ENCODE measurements around the gene UGT1A1. TPM values are rescaled to one million over a fixed set of nuclear protein-coding genes. Genes with fewer than 3 reads are reported as not detected.

Gene UGT1A1
- total and polyA plus RNA-seq, 2 donors (not counting 1 experiment from before 2014, with no cell fraction given): not detected

- intact Hi-C loops (cut with micrococcal nuclease): no loop called here
- WGBS (ENCODE audit: insufficient coverage): 93% methylated on average over 13 of the region's 13 CpGs
- H3K4me1 Mint-ChIP-seq: no peaks in the 10 kb centered on the region
- Histone ChIP-seq H4K20me1 (ENCODE audit: control insufficient read depth, insufficient read depth, low read length, poor library complexity, severe bottlenecking) (no peaks in the 10 kb centered on the region), H3K4me3 (ENCODE audit: control extremely low read depth in 1 of 5, extremely low read depth in 1 of 5, insufficient read depth in 1 of 5, low read depth in 2 of 5, low read length in 4 of 5) (no peak overlapping the region), H3K9ac (ENCODE audit: low read length) (no peak overlapping the region), H3K36me3 (replicated peaks in 1 of 2; ENCODE audit: control extremely low read depth in 1 of 2, control insufficient read depth in 1 of 2, extremely low read depth in 1 of 2, insufficient read depth in 2 of 2, low read length in 1 of 2) (no peaks in the 10 kb centered on the region), H3K9me3 (ENCODE audit: control extremely low read depth in 1 of 3, control insufficient read depth in 2 of 3, insufficient read depth in 1 of 3, low read length in 2 of 3) (peaks cover 0 to 3% (median 0%) of the 10 kb centered on the region in 3 donors), H3K4me1 (ENCODE audit: control insufficient read depth in 2 of 2, insufficient read depth in 2 of 2, low read length in 2 of 2) (no peaks in the 10 kb centered on the region), H3K4me2 (replicated peaks; ENCODE audit: low read depth, low read length, poor library complexity, severe bottlenecking) (no peak overlapping the region), H3K27me3 (replicated peaks in 1 of 4; ENCODE audit: control extremely low read depth in 1 of 4, control insufficient read depth in 3 of 4, insufficient read depth in 4 of 4, low read length in 3 of 4) (no peaks in the 10 kb centered on the region), H3K79me2 (ENCODE audit: control insufficient read depth, insufficient read depth, low read length) (no peaks in the 10 kb centered on the region), H3K27ac (ENCODE audit: low read length in 2 of 2) (no peak overlapping the region), H2AFZ (ENCODE audit: insufficient read depth, low read depth, low read length, poor library complexity, severe bottlenecking) (no peak overlapping the region)
- peaks cover 2% of the 10 kb centered on the region for H3K9me3 Mint-ChIP-seq (ENCODE audit: insufficient read depth)
- ATAC-seq (ENCODE audit: low read depth) (no peak), DNase-seq (no peak)
- no peak overlapping the region for H3K27ac Mint-ChIP-seq
- H3K4me3 Mint-ChIP-seq: no peak overlapping the region
- ChIA-PET POLR2A (no interaction called here), CTCF (no interaction called here)
- TF ChIP-seq EZH2 (IDR thresholded peaks at IDR 0.05; ENCODE audit: borderline replicate concordance, insufficient read depth, low read depth, low read length, poor library complexity, severe bottlenecking) (no peak), CTCF (IDR thresholded peaks at IDR 0.05) (no peak)
- H3K27me3 Mint-ChIP-seq: peaks cover 3% of the 10 kb centered on the region
These were observed 35.7 kb downstream of the UGT1A1 start for GRCh38 chr2:233795735-233796171.

GRCh38 chr2:233796254-233796653, 36.2 kb downstream of the UGT1A1 start:
- no peak overlapping the region for H2AFZ ChIP-seq (ENCODE audit: insufficient read depth, low read depth, low read length, poor library complexity, severe bottlenecking)
- intact Hi-C loops (cut with micrococcal nuclease): no loop called here
- H3K27ac Mint-ChIP-seq: no peak overlapping the region
- H3K4me2 ChIP-seq (replicated peaks; ENCODE audit: low read depth, low read length, poor library complexity, severe bottlenecking): no peak overlapping the region
- no peaks in the 10 kb centered on the region for H3K4me1 ChIP-seq (ENCODE audit: control insufficient read depth in 2 of 2, insufficient read depth in 2 of 2, low read length in 2 of 2)
- no peak overlapping the region for H3K4me3 Mint-ChIP-seq
- H4K20me1 ChIP-seq (ENCODE audit: control insufficient read depth, insufficient read depth, low read length, poor library complexity, severe bottlenecking): no peaks in the 10 kb centered on the region
- ATAC-seq (ENCODE audit: low read depth) (no peak), DNase-seq (no peak)
- H3K36me3 ChIP-seq (replicated peaks in 1 of 2; ENCODE audit: control extremely low read depth in 1 of 2, control insufficient read depth in 1 of 2, extremely low read depth in 1 of 2, insufficient read depth in 2 of 2, low read length in 1 of 2): no peaks in the 10 kb centered on the region
- no peak overlapping the region for H3K4me3 ChIP-seq (ENCODE audit: control extremely low read depth in 1 of 5, extremely low read depth in 1 of 5, insufficient read depth in 1 of 5, low read depth in 2 of 5, low read length in 4 of 5)
- CTCF ChIA-PET: no interaction called here
- no peaks in the 10 kb centered on the region for H3K27me3 ChIP-seq (replicated peaks in 1 of 4; ENCODE audit: control extremely low read depth in 1 of 4, control insufficient read depth in 3 of 4, insufficient read depth in 4 of 4, low read length in 3 of 4)
- no peak for TF ChIP-seq EZH2 (IDR thresholded peaks at IDR 0.05; ENCODE audit: borderline replicate concordance, insufficient read depth, low read depth, low read length, poor library complexity, severe bottlenecking)
- no peak for TF ChIP-seq CTCF (IDR thresholded peaks at IDR 0.05)
- H3K79me2 ChIP-seq (ENCODE audit: control insufficient read depth, insufficient read depth, low read length): no peaks in the 10 kb centered on the region
- no peak overlapping the region for H3K27ac ChIP-seq (ENCODE audit: low read length in 2 of 2)
- no peak overlapping the region for H3K9ac ChIP-seq (ENCODE audit: low read length)
- peaks cover 2% of the 10 kb centered on the region for H3K9me3 Mint-ChIP-seq (ENCODE audit: insufficient read depth)
- no peaks in the 10 kb centered on the region for H3K4me1 Mint-ChIP-seq
- 91% methylated on average over 2 of the region's 9 CpGs for WGBS (ENCODE audit: insufficient coverage)
- peaks cover 3% of the 10 kb centered on the region for H3K27me3 Mint-ChIP-seq
- H3K9me3 ChIP-seq (ENCODE audit: control extremely low read depth in 1 of 3, control insufficient read depth in 2 of 3, insufficient read depth in 1 of 3, low read length in 2 of 3): peaks cover 0 to 3% (median 0%) of the 10 kb centered on the region in 3 donors
- POLR2A ChIA-PET: no interaction called here
